COR-L47 (cell line): ENCODE data around the gene AP3S1.
A peak's percentile ranks its signal among the peaks of the same experiment; 100 is the strongest.

Experiments
- DNase-seq: peaks from one replicate; lab custom pipeline; 2025; lab: John Stamatoyannopoulos, UW

AP3S1 gene

DNA sequence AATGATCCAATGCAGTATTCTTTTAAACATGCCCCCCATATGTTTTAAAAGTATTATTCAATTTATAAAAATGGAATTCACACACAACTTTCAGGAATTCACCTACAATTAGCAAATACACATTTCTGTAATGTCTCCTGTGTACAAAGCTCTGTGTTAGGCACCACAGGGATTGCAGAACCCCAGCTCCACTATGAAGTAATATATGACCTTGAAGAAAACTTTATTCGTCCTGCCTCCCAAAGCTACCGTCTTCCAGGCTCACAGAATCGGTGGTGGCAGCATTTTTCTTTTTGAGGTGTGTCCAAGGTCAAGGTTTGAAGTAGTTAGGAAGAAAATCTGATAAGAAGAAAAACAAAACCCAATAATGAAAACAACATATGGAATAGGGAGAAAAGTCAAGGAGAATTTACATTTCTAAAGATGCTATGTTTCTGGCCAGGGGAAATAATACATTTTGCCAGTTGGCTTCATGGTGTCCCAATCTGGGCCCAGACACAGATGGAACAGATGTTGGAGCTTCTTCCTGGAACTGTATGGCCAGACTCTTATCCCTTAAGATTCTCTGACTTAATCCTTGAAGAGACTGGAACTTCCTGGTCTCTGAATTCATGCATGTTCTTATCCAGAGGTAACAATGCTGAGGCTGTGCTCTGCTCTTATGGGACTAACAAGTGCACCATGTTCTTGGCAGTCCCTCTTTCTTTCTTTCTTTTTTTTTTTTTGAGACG lies 98.5 kb downstream of the AP3S1 start:
- no peak for DNase-seq

DNA sequence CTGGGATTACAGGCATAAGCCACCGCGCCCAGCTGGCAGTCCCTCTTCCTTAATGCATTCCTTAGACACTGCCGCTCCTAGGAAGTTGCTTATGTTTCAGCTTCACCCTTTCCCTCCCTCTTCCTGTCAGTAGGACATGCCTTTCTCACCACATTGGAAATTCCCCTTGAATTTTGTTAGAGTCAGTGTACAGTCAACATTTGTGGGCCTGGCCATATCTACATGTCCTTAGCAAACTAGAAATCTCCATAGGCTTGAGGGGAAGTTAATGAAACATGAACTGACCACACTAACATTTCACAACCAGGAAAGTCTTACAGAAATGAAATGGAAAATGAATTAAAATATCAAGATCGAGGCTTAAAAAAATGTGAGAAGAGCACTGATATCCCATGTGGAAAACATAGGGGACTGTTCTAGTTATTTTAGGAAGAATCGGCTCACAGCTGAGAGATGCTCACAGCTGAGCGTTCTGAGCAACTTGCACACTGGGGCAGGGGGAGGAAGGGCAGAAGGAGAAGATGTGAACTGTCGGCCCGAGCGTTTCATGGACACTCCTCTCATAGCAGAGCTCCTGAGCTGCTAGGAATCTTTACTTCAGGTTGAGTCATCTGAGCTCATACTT lies 99.4 kb downstream of the AP3S1 start:
- DNase-seq: no peak

DNA sequence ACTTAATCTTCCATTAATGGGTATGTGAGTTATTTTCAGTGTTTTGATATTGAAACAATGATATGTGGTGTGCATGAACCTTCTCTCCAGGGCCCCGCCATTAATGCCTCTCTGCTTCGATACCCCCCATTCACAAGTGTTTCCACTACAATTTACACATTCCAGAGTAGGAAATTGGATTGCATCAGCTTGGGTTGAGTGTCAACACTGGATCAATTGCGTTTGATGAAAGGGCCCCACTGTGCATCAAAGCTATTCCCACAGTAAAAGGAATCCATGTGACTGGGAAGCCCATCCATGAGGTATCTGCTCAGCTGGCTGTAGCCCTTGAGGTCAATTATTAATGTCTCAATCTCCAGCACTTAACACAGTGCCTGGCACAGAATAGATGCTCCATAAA lies 102.8 kb downstream of the AP3S1 start:
- DNase-seq: no peak

DNA sequence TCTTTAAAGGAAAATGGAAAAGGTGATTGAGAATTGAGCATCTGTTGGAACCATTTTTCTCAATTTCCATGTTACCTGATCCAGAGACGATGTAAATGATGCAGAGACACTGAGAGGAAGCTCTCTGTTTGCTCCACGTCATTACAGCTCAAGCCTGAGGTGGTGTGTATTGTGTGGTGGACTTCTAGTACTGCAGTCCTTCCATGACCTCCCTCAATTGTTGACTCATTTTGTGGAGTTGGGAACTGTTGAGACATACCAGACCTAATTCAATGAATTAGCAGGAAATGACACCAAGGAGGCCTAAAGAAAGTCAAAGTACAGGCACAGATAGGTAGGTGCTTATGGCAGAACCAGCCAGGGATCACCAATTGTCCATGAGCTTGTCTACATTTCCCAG lies 104.9 kb downstream of the AP3S1 start:
- no peak for DNase-seq

DNA sequence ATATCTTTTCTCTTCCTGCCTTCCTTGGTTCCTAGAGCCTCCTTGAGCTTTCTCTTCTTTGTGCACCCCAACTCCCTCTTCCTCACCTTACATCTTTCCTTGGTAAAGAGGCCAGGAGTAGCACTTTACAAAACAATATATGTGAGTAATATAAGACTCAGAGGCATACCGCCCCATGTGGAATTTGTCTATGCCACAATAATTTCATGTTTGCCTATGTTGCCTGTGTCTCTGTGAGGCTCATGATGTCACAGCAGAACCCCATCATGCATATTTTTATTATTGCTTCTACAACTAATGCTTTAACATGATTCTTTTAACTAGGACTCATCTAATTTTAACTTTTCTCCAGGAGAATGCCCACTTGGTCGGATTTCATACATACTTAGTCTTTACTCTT lies 105.5 kb downstream of the AP3S1 start:
- no peak for DNase-seq

DNA sequence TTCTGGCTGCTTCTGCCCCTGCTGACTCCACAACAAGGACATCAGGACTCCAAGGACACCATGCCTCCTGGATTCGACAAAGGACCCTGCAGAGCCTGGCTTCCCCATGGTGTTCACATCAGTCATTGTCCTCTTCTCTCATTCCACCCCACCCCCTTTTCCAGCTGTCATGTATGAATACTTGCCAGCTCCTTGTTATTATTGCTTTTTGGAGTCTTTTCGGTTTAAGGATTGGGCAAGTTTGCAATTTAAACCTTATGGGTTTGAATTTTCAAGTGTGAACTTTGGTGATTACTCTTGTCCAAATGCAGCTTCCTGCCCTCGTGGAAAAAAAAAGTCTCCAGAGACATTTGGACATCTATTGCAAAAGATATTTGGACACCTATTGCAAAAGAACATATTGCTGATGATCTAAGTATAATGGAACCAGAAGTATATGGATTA lies 106.4 kb downstream of the AP3S1 start:
- DNase-seq: no peak

DNA sequence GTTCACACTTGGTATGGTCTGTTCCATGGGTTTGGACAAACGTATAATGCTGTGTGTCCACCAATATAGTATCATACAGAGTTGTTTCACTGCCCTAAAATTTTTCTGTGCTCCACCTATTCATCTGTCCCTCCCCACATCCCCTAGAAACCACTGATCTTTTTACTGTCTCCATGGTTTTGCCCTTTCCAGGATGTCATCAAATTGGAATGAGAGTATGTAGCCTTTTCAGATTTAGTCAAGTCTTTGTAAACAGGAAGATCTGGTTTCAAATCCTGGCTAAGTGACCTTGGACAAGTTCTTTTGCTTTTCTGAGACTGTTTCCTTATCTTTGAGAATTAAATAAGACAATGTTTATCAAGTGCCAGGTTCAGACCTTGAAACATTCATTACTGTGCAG lies 107.4 kb downstream of the AP3S1 start:
- no peak for DNase-seq

DNA sequence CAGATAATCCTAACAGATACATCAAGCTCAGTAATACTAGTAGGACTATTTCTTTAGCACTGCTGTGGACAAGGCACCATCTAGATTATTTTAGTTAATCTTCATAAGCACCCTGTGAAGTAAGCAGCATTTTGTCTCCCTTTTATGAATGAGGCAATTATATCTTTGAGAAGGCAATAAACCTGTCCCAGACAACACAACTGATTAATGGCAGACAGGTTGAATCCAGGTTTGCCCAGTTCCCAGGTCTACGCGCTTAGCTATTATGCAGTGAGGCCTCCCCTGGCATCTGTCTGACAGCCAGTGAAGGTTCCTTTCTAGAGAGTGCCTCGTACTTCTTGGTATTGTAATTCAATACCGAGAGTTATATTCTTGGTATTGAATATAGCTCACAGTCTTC lies 110.9 kb downstream of the AP3S1 start:
- DNase-seq: peak; percentile 26

DNA sequence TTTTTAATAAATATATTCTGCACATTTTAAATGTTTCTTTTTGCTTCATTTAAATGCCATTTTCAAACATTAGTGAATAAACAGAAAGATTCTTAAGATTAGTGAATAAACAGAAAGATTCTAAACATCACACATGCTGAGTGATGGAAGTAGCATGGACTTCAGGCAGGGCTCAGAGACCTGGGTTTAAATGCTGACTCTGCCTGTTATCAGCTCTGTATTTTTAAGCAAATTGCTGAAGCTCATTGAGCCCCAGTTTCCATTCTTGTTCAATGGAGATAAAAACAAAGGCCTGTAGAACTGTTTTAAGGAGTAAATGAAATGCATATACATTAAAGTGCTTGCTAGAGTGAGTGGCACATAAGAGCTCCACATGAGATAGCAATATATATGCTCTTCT lies 112.4 kb downstream of the AP3S1 start:
- DNase-seq: no peak

DNA sequence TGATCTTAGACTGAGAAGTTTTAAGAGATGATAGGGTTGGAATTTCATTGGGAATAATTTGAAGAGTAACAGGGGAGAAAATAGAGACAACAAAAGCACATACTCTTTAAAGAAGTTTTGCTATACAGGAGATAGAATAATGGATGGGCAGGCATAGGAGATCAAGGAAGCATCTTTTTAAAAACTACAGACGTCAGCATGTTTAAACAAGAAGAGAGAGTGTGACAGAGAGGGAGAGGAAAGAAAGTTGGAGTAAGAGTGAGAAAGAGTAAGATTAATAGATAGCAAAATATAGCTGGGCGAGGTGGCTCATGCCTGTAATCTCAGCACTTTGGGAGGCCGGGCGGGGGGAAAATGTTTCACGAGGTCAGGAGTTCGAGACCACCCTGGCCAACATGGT lies 115.2 kb downstream of the AP3S1 start:
- no peak for DNase-seq

DNA sequence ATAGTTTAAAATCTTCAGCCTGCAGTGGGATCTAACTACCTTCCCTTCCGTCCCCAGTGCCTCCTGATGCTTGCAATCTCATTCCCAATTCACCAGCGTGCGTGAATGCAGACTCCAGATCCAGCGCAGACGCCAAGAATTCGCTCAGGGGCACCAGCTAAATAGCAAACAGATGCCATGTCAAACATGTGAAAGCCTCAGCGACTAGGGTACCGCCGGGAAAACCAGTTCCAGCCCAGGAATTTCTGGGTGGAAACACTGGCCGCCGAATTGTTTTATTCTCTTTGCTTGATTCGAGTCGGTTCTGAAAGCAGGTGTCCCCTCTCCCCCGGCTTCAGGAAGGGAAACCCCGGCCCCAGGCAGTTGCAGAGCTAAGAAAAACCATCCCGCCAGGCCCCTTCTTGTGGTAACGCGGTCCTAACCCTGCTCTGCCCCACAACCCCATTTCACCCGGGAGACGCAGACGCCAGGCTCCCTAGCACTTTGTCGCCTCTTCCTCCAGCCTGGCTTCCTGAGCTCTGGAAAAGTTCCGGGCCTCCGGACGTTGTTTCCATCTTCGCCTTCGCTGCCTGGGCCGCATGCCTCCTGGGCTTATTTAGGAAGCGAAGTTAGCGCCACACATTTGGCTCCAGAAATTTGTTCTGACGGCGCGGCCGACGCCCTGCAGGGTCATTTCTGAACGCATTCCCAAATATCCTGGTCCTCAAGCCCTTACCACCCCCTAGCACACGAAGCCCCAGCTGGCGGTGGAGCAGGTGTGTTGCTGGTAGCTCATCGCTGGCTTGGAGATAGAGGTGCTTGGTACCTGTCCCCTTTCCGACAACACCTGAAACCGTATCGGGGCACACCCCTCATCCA lies 119.9 kb downstream of the AP3S1 start:
- no peak for DNase-seq

DNA sequence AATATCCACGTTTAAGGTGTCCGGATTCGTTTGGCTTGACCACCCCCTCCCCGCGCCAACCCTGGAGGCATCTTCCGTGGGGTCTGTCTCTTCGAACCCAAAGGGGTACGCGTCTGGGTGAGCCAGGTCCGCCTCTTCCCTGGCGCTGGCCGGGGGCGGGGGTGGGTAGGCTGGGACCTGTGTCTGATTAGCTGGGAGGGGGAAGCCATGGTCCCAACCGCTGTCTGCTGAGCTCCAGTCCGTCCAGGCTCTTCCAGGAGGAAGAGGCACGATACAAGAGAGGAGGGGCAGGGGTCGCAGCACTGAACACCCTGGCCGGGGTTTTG lies 120.5 kb downstream of the AP3S1 start, which contains the start of gene LVRN:
TSS of gene LVRN (plus strand) at position 237 of the 326 bp plus-strand sequence. CDS start 143 bp downstream, outside the sequence.
- DNase-seq: no peak

DNA sequence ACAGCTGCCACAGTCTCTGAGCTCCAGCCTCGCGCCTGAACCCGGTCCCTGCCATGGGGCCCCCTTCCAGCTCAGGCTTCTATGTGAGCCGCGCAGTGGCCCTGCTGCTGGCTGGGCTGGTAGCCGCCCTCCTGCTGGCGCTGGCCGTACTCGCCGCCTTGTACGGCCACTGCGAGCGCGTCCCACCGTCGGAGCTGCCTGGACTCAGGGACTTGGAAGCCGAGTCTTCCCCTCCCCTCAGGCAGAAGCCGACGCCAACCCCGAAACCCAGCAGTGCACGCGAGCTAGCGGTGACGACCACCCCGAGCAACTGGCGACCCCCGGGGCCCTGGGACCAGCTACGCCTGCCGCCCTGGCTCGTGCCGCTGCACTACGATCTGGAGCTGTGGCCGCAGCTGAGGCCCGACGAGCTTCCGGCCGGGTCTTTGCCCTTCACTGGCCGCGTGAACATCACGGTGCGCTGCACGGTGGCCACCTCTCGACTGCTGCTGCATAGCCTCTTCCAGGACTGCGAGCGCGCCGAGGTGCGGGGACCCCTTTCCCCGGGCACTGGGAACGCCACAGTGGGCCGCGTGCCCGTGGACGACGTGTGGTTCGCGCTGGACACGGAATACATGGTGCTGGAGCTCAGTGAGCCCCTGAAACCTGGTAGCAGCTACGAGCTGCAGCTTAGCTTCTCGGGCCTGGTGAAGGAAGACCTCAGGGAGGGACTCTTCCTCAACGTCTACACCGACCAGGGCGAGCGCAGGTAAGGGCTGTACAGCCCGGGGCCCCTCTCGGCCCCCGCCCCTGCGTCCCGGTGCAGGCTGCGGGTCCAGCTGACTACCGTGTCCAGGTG lies 121.0 kb downstream of the AP3S1 start:
- DNase-seq: no peak

DNA sequence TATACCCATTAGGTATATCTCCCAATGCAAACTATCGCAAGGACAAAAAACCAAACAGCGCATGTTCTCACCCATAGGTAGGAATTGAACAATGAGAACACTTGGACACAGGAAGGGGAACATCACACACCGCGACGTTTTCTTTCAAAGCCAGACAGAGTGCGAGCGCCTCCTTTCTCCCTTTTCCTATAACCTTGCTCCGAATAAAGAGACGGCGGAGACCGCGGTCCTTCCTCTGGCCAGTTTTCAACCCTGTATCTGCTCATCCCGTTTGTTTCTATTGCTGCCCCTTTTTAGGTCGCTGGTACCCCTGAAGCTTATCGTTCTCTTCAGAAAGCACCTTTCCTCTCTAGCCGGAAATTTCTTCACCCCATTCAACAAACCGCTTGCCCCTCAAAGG lies 121.8 kb downstream of the AP3S1 start:
- no peak for DNase-seq
